SKM-1 (cell line): Measurements from ENCODE around the gene HLA-DOA.

Experiments used
- DNase-seq: peaks from one replicate; lab custom pipeline; 2025; ENCODE audit not compliant: unreplicated experiment; lab: John Stamatoyannopoulos, UW

HLA-DOA gene

GRCh38 chr6:32979720-32980487 is 29.5 kb downstream of the HLA-DOA start:
- DNase-seq, result no peak

- DNase-seq, result no peak
These were observed 31.5 kb downstream of the HLA-DOA start for GRCh38 chr6:32977953-32978324.

GRCh38 chr6:32977272-32977952 is 32.0 kb downstream of the HLA-DOA start:
- DNase-seq, result no peak

GRCh38 chr6:32976334-32977069 is 32.9 kb downstream of the HLA-DOA start:
- no peak for DNase-seq

- DNase-seq, result no peak
These were observed 33.5 kb downstream of the HLA-DOA start for GRCh38 chr6:32975886-32976285.

GRCh38 chr6:32974541-32975308 is 34.7 kb downstream of the HLA-DOA start:
- DNase-seq, result no peak

GRCh38 chr6:32974016-32974333 is 35.4 kb downstream of the HLA-DOA start:
- peak; percentile 53 for DNase-seq

- no peak for DNase-seq
These were observed 36.0 kb downstream of the HLA-DOA start for GRCh38 chr6:32973144-32974015.

GRCh38 chr6:32972353-32973143 is 36.8 kb downstream of the HLA-DOA start:
- peak; percentile 77 for DNase-seq

- DNase-seq, result peak; percentile 94
These were observed 37.6 kb downstream of the HLA-DOA start for GRCh38 chr6:32971581-32972352.

GRCh38 chr6:32971242-32971580 is 38.2 kb downstream of the HLA-DOA start:
- DNase-seq, result no peak

- DNase-seq, result peak; percentile 48
These were observed 38.8 kb downstream of the HLA-DOA start for GRCh38 chr6:32970413-32971241.

- peak; percentile 85 for DNase-seq
These were observed 39.5 kb downstream of the HLA-DOA start for GRCh38 chr6:32969685-32970412.

- DNase-seq, result no peak
These were observed 40.3 kb downstream of the HLA-DOA start for GRCh38 chr6:32968867-32969684.

- peak; percentile 83 for DNase-seq
These were observed 41.1 kb downstream of the HLA-DOA start, which contains the start of gene BRD2 for GRCh38 chr6:32968093-32968866. Gene BRD2 (plus strand): TSS chr6:32968594. CDS start chr6:32972899, 4,305 bp downstream.
